Amniotic stem cell (primary cell): ENCODE data around the gene STAT4.

Experiments
- DNase-seq: peaks from one replicate; lab custom pipeline; 2025; lab: John Stamatoyannopoulos, UW

Gene STAT4

DNA sequence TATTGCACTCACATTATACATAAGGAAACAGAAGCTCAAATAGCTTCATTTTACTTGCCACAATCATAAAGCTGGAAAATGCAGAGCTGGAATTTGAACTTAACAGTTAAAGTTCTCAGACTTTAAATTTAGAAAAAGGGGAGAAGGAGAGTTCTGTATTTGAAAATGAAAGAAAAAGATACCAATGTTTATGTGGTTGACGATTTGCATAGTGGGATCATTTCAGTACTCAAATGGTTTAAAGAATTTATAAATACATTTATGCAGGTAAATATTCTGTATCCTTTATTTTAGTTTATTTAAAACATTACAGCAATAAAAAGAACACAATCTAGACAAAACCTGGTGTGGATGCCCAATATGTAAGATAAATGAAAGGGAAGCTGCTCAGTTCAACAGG is 25.5 kb upstream of the STAT4 start:
- no peak for DNase-seq

- no peak for DNase-seq
Observed at GRCh38 chr2:191174442-191174841, 23.6 kb upstream of the STAT4 start.

- no peak for DNase-seq
Observed at GRCh38 chr2:191173206-191173605, 22.4 kb upstream of the STAT4 start.

- DNase-seq: peak; percentile 85
Observed at GRCh38 chr2:191171708-191172355, 21.0 kb upstream of the STAT4 start.

DNA sequence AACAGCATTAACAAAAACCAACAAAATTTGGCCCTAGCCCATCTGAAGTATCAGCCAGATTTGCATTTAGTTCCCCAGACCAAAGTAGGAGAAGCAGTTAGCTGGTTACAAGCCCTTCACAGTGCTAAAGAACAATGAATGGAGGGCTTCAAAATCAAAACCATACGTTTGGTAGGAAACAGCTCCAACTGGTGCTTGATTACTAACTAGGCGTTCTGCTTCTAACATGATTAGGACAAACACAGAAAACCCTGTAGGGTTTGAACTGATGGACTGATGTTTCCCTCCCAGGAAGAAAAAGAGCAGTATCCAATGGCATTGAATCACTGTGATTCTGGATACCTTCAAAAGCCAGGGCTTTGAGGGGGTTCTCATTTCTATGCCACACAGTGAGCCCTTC is 20.5 kb upstream of the STAT4 start:
- no peak for DNase-seq

- DNase-seq: no peak
Observed at GRCh38 chr2:191170773-191171172, 20.0 kb upstream of the STAT4 start.

DNA sequence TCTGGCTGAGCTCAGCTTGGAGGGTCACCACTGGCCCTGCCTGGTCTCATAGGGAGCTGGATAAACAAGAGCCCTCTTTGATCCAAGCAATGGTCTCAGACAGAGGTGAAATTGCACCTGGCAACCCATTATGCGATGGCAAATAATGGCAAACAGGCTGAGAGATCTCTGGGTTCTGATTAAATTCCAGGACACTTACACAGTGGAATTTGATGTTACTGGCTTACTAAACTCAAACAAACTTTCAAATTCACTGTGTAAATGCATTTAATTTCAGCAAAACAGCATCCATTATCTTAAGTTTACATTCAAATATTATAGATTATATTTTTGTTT is 19.5 kb upstream of the STAT4 start:
- no peak for DNase-seq

DNA sequence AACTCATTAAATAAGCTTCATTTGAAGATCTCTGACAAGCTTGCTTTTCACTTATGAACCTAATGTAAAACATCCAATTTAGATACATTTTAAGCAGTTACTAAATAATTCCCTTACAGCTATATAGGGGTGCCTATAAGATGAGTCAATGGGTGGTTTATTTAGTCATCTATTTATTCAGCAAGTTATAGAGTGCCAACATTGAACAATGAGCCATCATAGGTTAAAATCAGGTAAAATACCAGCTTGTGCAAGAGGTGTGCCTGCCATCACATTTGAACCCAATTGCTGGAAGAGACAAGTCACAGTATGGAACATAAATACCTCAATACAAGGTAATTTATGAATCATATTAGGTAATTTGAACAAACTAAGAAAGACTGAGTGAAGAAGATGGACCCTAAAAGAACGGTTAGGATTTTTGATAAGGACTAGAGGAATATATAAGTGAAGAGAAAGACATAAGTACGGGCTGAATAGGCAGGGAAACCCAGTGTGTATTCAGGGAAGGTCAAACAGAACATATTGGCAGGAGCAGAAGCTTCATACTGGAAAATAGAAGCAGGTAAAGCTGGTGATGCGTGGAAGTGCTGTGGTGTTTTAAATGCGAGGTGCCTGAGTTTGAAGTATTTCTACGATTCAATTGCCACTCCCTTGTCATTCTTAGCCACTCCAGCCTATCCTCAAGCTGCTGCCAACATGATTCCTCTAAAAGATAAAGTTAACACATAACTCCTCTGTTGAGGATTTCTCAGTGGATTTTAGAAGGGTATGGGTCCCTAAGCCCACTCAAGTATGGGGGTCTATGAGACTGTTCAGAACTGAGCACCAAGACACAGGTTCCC is 18.9 kb upstream of the STAT4 start:
- no peak for DNase-seq

DNA sequence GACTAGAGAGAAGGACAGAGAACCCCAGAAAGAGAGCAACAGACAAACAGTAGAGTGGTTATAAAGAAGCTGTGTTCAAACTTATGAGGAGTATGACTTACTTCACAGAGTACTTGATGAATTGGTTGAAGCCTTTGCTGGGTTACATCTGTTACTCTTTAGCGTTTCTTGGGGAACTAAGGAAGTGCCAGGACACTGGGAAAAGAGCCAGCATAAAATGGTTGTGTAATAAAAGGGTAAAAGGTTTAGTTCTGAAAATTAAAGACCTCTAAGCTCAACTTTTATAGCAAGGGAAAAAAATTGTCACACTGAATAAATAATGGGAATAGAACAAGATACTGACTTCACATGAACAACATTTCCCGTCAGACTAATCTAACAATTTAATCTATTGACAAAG is 17.0 kb upstream of the STAT4 start:
- DNase-seq: no peak

DNA sequence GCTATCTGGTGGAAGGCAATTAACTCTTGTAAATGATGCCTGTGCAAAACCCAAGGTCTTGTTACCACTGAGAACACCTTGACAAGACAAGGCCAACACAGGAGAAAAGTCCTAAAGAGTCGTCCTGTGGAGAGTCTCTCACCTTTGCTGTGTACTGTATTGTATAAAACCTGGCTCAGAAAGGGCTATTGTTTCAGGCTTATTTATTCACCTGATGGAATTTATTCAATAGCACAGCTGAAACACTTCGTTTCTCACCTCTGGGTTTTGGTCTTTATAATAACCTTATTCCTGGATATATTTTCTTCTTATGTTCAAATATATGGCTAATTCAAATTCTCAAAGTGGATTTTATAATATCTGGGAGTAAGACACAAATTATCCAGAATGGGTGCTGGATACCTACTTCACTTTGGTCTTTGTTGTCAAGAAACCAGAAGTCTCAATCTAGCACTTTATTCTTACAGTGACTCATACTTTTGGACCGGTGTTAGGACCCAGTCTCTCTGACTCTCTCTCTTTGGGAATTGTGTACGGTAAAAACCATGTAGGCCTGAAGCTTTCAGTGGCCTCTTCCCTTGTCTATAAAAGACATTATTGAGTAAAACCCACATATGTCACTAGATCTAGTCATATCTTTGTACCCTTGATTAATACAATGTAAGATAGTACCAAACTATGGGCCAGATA is 16.1 kb upstream of the STAT4 start:
- no peak for DNase-seq

GRCh38 chr2:191166111-191166755 is 15.4 kb upstream of the STAT4 start:
- no peak for DNase-seq

DNA sequence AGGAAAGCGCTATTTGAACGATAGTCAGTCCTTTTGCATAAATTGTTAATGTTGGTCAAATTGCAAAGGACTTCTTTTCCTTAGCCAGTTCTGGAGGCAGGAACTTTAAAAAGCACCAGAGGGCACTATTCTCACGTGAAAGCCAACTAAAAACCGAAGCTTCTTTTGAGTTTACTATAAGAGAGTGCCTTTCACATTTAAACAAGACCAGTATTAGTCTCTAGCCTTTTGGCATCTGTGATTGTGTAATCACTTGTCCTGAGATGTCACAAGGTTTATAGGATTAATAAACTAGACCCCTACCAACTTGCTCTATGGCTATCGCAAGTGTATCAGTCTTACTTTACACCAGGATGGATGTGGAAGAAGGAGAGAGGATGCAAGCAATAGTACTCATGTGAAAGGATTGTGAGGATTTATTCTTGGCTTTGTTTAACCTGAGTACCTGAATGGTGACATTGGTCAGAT is 14.4 kb upstream of the STAT4 start:
- peak; percentile 19 for DNase-seq

GRCh38 chr2:191158747-191159146 is 8.0 kb upstream of the STAT4 start:
- DNase-seq: no peak

- no peak for DNase-seq
Observed at GRCh38 chr2:191158193-191158592, 7.4 kb upstream of the STAT4 start.

DNA sequence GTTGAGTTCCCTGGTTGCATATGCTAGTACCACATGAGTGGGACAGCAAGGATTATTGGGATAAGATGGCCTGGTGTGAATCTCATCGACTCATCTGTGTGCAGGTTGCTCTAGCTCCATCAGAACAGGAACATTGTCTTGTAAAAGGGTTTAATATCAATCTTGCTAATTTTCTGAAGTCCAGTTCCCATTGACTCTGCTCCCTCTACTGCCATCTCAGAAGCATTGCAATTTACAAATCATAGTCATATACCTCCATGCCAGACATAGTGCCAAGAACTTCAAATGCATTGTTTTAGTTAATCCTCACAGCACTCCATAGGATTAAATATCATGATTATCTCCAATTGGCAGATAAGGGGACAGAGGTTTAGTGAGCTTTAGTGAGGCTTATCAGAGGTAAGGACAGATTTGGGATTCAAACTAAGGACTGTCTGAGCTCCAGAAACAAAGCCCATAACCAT is 4.8 kb upstream of the STAT4 start:
- no peak for DNase-seq

- no peak for DNase-seq
Observed at GRCh38 chr2:191153716-191154115, 2.9 kb upstream of the STAT4 start.

DNA sequence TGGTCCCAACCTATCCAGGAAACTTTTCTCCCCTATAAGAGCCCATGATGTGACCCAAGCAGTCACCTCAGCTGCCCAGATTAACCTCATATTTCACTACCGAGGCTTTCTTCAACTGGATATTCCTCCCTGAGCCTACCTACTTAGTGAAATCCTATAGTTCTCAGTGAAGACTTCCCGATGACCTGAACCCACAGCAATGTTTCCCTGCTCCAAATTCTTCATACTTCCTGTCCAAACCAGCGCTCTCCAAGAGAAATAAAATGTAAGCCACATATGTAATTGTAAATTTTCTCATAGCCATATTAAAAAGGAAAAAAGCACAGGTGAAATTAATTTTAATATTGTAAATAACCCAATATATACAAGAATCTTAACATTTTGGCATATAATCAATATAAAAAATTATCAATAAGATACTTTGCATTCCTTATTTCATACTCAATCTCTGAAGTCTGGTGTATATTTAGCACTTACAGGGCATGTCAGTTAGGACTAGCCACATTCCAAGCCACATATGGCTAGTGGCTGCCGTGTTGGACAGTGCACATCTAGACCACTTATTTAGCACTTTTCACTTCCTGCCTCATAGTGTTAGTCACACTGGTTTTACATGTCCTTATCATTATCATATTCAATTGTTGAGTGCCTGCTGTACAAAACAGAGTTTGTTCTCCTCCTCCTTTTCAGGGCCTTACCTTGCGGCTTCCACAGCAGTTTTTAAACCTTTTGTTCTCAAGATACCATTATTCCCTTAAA is 1.9 kb upstream of the STAT4 start:
- DNase-seq: no peak

DNA sequence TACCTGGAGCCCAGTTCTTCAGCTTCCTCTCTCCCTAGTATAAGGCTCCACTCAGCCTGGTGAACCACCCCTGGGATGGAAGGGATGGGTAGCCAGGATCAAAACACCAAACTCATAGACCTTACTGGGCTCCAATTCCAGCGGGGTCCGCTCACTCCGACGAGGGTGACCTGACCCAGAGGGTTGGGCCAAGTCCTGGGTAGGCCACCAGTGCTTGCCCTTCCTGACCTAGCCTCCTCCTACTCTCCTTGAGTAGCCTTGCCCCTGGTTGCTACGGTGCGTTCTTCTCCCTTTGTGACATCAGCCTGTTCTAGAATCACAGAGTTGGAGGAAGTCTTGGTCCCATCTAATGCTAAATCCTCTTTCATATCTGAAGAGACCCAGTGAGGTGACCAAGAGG is 537 bp upstream of the STAT4 start:
- no peak for DNase-seq

- DNase-seq: no peak
Observed at GRCh38 chr2:191150230-191150599, 579 bp downstream of the STAT4 start.

DNA sequence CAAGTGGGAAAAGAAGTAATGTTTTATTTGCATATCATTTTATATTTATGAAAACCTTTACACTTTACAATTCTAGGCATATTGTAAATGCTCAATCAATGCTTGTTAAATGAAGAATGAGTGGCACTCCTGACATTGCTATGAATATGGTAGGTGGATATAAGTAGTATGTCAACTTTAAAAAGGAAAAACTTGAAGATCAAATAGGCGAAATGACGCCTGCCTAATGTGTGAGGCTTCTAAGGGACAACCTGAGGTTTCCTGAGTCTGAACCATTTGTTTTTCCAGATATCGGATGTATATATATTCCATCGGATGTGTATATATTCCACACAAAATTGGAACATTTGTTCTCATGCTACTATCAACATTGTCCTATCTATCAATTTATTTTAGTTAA is 1.4 kb downstream of the STAT4 start:
- no peak for DNase-seq

DNA sequence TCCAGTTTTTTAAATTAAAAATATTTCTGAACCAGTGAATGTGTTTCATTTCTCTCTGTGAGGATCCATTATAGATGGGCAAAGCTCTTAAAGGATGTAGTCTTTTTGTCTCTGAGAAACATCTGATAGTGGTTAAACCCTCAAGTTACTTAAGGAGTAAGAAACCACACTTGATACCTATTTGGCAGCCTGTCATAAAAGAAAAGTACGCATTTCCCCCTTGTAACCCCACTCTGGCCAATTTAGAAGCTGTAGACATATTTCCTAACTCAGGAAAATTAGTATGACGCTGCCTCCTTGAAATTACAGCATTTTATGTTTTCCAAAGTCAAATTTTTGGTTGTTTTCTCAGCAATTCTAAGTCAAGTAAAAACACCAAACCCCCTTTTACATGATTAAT is 2.0 kb downstream of the STAT4 start:
- no peak for DNase-seq

GRCh38 chr2:191148281-191148680 is 2.5 kb downstream of the STAT4 start:
- no peak for DNase-seq
